HCT116 (cell line): ENCODE results near the gene CLEC18A.
"Not testable (repeated sequence)": the region's sequence is repeated elsewhere in the genome, so short reads cannot be mapped to it uniquely, and the experiment has no call there.

Source experiments
- CBX3 ChIP-seq: IDR thresholded peaks from 2 replicates; pipeline ENCODE4 v1.6.1; 2012; ENCODE audit warnings: low read depth
- EGR1 ChIP-seq: IDR thresholded peaks from 2 replicates; pipeline ENCODE4 v1.6.1; 2012; ENCODE audit warnings: low read depth
- EZH2 ChIP-seq: fragments of 200-600 bp; sonication (generic); IDR thresholded peaks from 2 replicates; pipeline ENCODE4 v1.6.1; 2017; ENCODE audit warnings: antibody characterized with exemption, mixed run types
- EZH2phosphoT487 ChIP-seq: fragments of 200-600 bp; IDR thresholded peaks from 2 replicates; pipeline ENCODE4 v1.6.1; 2018; ENCODE audit warnings: antibody characterized with exemption, borderline replicate concordance
- FOSL1 ChIP-seq: IDR thresholded peaks from 2 replicates; pipeline ENCODE4 v1.6.1; 2012; ENCODE audit warnings: low read depth
- JUND ChIP-seq: IDR thresholded peaks from 2 replicates; pipeline ENCODE4 v1.6.1; 2012
- POLR2A ChIP-seq: IDR thresholded peaks from 2 replicates; pipeline ENCODE4 v1.7.0; 2011; ENCODE audit warnings: borderline replicate concordance; ENCODE audit not compliant: insufficient read depth, insufficient read length; ENCODE audit errors: extremely low read depth
- SIN3A ChIP-seq: IDR thresholded peaks from 2 replicates; pipeline ENCODE4 v1.6.1; 2012; ENCODE audit warnings: low read depth
- TCF7L2 ChIP-seq: IDR thresholded peaks from 2 replicates; pipeline ENCODE4 v1.7.0; 2011; ENCODE audit warnings: borderline replicate concordance, inconsistent platforms; ENCODE audit not compliant: insufficient read depth, insufficient read length; ENCODE audit errors: extremely low read depth
- ZNF274 ChIP-seq: fragments of 200-500 bp; sonication (Bioruptor generic); IDR thresholded peaks from 2 replicates; pipeline ENCODE4 v1.6.1; 2014; ENCODE audit warnings: mild to moderate bottlenecking, low read depth, low read length, inconsistent platforms
- TF ChIP-seq, protein P1 (sequence below), 3 experiments: fragments of 200-600 bp in 1 of 3; sonication (generic) in 1 of 3; IDR thresholded peaks in 2 of 3; conservative IDR thresholded peaks in 1 of 3; 2 replicates each; pipeline ENCODE4 v1.5.1; 2012 to 2017; ENCODE audit warnings: low read depth in 2 of 3, low read length in 2 of 3, antibody characterized with exemption in 1 of 3, borderline replicate concordance in 1 of 3, control low read depth in 1 of 3, mild to moderate bottlenecking in 1 of 3, mixed read lengths in 1 of 3, mixed run types in 1 of 3, moderate library complexity in 1 of 3; ENCODE audit not compliant: insufficient read depth in 1 of 3
- TF ChIP-seq, protein P2 (sequence below): IDR thresholded peaks from 2 replicates; pipeline ENCODE4 v1.6.1; 2011; ENCODE audit warnings: mild to moderate bottlenecking, low read length, moderate library complexity; ENCODE audit not compliant: insufficient replicate concordance; ENCODE audit errors: extremely low read depth
- TF ChIP-seq, protein P3 (sequence below): IDR thresholded peaks from 2 replicates; pipeline ENCODE4 v1.6.1; 2012
- TF ChIP-seq, protein P4 (sequence below): IDR thresholded peaks from 2 replicates; pipeline ENCODE4 v1.6.1; 2012

DNA sequence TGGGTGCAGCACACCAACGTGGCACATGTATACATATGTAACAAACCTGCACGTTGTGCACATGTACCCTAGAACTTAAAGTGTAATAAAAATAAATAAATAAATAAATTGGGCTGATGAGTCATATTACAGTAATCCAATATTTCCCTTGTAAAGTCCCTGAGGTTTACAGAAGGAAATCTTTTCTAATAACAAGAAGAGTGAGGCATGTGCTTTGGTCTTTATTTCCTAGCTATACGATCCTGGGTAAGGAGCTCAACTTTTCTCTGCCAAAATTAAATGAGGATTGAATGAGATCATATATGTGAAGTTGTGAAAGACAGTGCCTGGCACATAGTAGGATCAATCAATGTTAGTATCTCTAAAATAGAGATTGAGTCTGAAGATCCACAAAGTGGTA lies 57.5 kb downstream of the CLEC18A start:
- TF ChIP-seq POLR2A, JUND, EZH2phosphoT487, EGR1, SIN3A, TCF7L2, EZH2, FOSL1, ZNF274, CBX3: not testable (repeated sequence)
- TF ChIP-seq, protein P1, sequence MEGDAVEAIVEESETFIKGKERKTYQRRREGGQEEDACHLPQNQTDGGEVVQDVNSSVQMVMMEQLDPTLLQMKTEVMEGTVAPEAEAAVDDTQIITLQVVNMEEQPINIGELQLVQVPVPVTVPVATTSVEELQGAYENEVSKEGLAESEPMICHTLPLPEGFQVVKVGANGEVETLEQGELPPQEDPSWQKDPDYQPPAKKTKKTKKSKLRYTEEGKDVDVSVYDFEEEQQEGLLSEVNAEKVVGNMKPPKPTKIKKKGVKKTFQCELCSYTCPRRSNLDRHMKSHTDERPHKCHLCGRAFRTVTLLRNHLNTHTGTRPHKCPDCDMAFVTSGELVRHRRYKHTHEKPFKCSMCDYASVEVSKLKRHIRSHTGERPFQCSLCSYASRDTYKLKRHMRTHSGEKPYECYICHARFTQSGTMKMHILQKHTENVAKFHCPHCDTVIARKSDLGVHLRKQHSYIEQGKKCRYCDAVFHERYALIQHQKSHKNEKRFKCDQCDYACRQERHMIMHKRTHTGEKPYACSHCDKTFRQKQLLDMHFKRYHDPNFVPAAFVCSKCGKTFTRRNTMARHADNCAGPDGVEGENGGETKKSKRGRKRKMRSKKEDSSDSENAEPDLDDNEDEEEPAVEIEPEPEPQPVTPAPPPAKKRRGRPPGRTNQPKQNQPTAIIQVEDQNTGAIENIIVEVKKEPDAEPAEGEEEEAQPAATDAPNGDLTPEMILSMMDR (IDR thresholded peaks at IDR 0.05 in 2 of 3, conservative IDR thresholded peaks at IDR 0.05 in 1 of 3; ENCODE audit: borderline replicate concordance in 1 of 3, insufficient read depth in 1 of 3, low read depth in 2 of 3, low read length in 2 of 3) = not testable (repeated sequence)
- TF ChIP-seq, protein P2, sequence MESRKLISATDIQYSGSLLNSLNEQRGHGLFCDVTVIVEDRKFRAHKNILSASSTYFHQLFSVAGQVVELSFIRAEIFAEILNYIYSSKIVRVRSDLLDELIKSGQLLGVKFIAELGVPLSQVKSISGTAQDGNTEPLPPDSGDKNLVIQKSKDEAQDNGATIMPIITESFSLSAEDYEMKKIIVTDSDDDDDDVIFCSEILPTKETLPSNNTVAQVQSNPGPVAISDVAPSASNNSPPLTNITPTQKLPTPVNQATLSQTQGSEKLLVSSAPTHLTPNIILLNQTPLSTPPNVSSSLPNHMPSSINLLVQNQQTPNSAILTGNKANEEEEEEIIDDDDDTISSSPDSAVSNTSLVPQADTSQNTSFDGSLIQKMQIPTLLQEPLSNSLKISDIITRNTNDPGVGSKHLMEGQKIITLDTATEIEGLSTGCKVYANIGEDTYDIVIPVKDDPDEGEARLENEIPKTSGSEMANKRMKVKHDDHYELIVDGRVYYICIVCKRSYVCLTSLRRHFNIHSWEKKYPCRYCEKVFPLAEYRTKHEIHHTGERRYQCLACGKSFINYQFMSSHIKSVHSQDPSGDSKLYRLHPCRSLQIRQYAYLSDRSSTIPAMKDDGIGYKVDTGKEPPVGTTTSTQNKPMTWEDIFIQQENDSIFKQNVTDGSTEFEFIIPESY = not testable (repeated sequence)
- TF ChIP-seq, protein P3, sequence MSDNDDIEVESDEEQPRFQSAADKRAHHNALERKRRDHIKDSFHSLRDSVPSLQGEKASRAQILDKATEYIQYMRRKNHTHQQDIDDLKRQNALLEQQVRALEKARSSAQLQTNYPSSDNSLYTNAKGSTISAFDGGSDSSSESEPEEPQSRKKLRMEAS = not testable (repeated sequence)
- TF ChIP-seq, protein P4, sequence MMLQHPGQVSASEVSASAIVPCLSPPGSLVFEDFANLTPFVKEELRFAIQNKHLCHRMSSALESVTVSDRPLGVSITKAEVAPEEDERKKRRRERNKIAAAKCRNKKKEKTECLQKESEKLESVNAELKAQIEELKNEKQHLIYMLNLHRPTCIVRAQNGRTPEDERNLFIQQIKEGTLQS = not testable (repeated sequence)
